ENCODE results near the gene PXDN. TPM values are rescaled to one million over a fixed set of nuclear protein-coding genes. Genes with fewer than 3 reads are reported as not detected.

Gene PXDN
- total RNA-seq, 1 donor from 2014 or later = 459 TPM

- Mint-ChIP-seq H3K27ac (ENCODE audit: unreplicated experiment) (no peak overlapping the region), H3K9me3 (ENCODE audit: unreplicated experiment) (no peaks in the 10 kb centered on the region), H3K27me3 (ENCODE audit: unreplicated experiment) (no peaks in the 10 kb centered on the region), H3K4me1 (ENCODE audit: unreplicated experiment) (peaks cover 2% of the 10 kb centered on the region), H3K36me3 (ENCODE audit: unreplicated experiment) (peaks cover 45% of the 10 kb centered on the region), H3K4me3 (ENCODE audit: unreplicated experiment) (no peak overlapping the region)
- no peak for DNase-seq (ENCODE audit: extremely low spot score, unreplicated experiment)
- no peak for TF ChIP-seq CTCF (IDR thresholded peaks at IDR 0.05)
Measured at GRCh38 chr2:1640301-1641135, 103.8 kb downstream of the PXDN start.

GRCh38 chr2:1639086-1639858 lies 105.0 kb downstream of the PXDN start:
- Mint-ChIP-seq H3K4me3 (ENCODE audit: unreplicated experiment) (no peak overlapping the region), H3K36me3 (ENCODE audit: unreplicated experiment) (peaks cover 50% of the 10 kb centered on the region), H3K27me3 (ENCODE audit: unreplicated experiment) (no peaks in the 10 kb centered on the region), H3K9me3 (ENCODE audit: unreplicated experiment) (no peaks in the 10 kb centered on the region), H3K4me1 (ENCODE audit: unreplicated experiment) (peaks cover 2% of the 10 kb centered on the region), H3K27ac (ENCODE audit: unreplicated experiment) (no peak overlapping the region)
- TF ChIP-seq CTCF (IDR thresholded peaks at IDR 0.05) = no peak
- DNase-seq (ENCODE audit: extremely low spot score, unreplicated experiment) = no peak

- Mint-ChIP-seq H3K4me1 (ENCODE audit: unreplicated experiment) (peaks cover 2% of the 10 kb centered on the region), H3K27ac (ENCODE audit: unreplicated experiment) (no peak overlapping the region), H3K4me3 (ENCODE audit: unreplicated experiment) (no peak overlapping the region), H3K36me3 (ENCODE audit: unreplicated experiment) (peaks cover 51% of the 10 kb centered on the region), H3K9me3 (ENCODE audit: unreplicated experiment) (no peaks in the 10 kb centered on the region), H3K27me3 (ENCODE audit: unreplicated experiment) (no peaks in the 10 kb centered on the region)
- TF ChIP-seq CTCF (IDR thresholded peaks at IDR 0.05) = no peak
- DNase-seq (ENCODE audit: extremely low spot score, unreplicated experiment) = no peak
Measured at GRCh38 chr2:1638281-1638860, 105.9 kb downstream of the PXDN start.

GRCh38 chr2:1636791-1637415 lies 107.4 kb downstream of the PXDN start:
- H3K4me1 Mint-ChIP-seq (ENCODE audit: unreplicated experiment) = peaks cover 7% of the 10 kb centered on the region
- H3K4me3 Mint-ChIP-seq (ENCODE audit: unreplicated experiment) = no peak overlapping the region
- no peak for TF ChIP-seq CTCF (IDR thresholded peaks at IDR 0.05)
- no peaks in the 10 kb centered on the region for H3K27me3 Mint-ChIP-seq (ENCODE audit: unreplicated experiment)
- H3K36me3 Mint-ChIP-seq (ENCODE audit: unreplicated experiment) = peaks cover 51% of the 10 kb centered on the region
- H3K27ac Mint-ChIP-seq (ENCODE audit: unreplicated experiment) = no peak overlapping the region
- no peaks in the 10 kb centered on the region for H3K9me3 Mint-ChIP-seq (ENCODE audit: unreplicated experiment)
- no peak for DNase-seq (ENCODE audit: extremely low spot score, unreplicated experiment)

All from osteocyte (in vitro differentiated cells).